HG02973 (cell line): ENCODE data around the gene OR4C16.

Experiments used
- ATAC-seq: cut with Tn5 transposase; IDR thresholded peaks from one replicate; pipeline ENCODE4 v1.9.1; 2021; ENCODE audit warnings: moderate library complexity; ENCODE audit not compliant: unreplicated experiment

OR4C16 gene

GRCh38 chr11:55571828-55572227, at the start of gene OR4C16:
Gene OR4C16, plus strand, starts transcription at chr11:55572128. Its CDS starts 0 bp downstream, at chr11:55572128.
- ATAC-seq, result no peak

GRCh38 chr11:55554169-55554568, 17.8 kb upstream of the OR4C16 start, which contains the start of gene OR4C15:
Gene OR4C15, plus strand, starts transcription at chr11:55554469. Its CDS starts 0 bp downstream, at chr11:55554469.
- no peak for ATAC-seq

- ATAC-seq, result no peak
Measured at GRCh38 chr11:55572548-55572947, 620 bp downstream of the OR4C16 start.

- no peak for ATAC-seq
Measured at GRCh38 chr11:55607545-55607944, 35.6 kb downstream of the OR4C16 start, which contains the start of gene OR4C11. Gene OR4C11, minus strand, starts transcription at chr11:55607645. Its CDS starts 3,272 bp downstream, at chr11:55604373.
